ENCODE data around the gene MTFR1L.

- TF ChIP-seq CTCF (IDR thresholded peaks at IDR 0.05) (no peak), POLR2A (IDR thresholded peaks at IDR 0.05) (no peak)
Observed at GRCh38 chr1:25845664-25846063, 25.9 kb downstream of the MTFR1L start.

All from heart left ventricle (tissue), 13 donors.